G401 (cell line): ENCODE data around the gene KCNK17. TPM values are rescaled to one million over a fixed set of nuclear protein-coding genes. Genes with fewer than 3 reads are reported as not detected.
A peak's percentile ranks its signal among the peaks of the same experiment; 100 is the strongest.
"Not testable (repeated sequence)": the region's sequence is repeated elsewhere in the genome, so short reads cannot be mapped to it uniquely, and the experiment has no call there.

Experiments
- DNase-seq: peaks from one replicate; pipeline ENCODE4 v3.0.0-alpha.2; 2015; ENCODE audit warnings: low spot score
- in situ Hi-C: cut with HindIII; loops from 2 replicates; pipeline ENCODE4 v1.10.0; 2016; ENCODE audit warnings: low sequenced_read_pairs, mixed read lengths
- total RNA-seq: library from RNA; depleted of rRNA; stranded (reverse); fragments of >200 nt; shearing (Covaris generic); gene quantifications from 2 replicates; pipeline ENCODE4 v1.2.3, GENCODE V29; 2014

KCNK17 gene
- total RNA-seq, 1 experiment from 2014 or later: not detected

DNA sequence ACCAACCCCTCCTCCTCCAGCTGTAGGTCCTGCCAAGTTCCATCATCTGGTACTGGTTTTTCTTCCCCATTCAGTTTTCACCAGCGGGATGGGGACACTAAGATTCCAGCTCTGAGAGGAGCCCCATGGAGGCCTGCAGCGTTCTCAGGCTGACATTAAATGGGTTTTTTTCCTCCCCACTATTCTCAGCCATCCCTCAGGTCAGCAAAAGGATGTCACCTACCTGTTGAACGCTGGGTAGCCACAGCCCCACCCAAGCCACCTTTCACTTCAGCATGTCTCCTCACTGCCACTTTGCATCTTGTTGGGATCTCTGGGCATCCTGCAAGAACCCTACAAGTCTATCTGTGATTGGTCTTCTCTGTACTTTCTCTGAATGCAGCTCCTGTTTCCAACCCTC is 6.8 kb downstream of the KCNK17 start:
- no peak for DNase-seq
- in situ Hi-C loops: no loop called here

DNA sequence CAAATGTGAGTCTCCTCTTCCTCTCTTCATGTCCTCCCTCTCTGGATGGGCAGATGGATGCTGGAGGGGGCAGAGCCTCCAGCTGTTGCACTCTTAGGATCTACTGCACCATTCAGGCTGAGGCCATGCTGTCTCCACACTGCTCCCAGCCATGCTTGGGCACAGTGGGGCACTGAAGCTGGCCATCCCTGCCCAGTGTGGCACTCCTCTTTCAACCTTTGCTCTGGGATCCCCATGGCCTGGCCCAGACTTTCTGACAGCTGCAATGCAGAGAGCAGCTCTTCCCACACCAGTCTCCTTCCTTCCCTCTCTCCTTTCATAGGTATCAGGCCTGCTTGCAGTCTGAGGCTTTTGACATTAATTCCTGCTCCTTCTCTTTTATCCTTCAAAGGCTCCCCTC is 9.3 kb downstream of the KCNK17 start:
- no peak for DNase-seq
- in situ Hi-C loops: no loop called here

DNA sequence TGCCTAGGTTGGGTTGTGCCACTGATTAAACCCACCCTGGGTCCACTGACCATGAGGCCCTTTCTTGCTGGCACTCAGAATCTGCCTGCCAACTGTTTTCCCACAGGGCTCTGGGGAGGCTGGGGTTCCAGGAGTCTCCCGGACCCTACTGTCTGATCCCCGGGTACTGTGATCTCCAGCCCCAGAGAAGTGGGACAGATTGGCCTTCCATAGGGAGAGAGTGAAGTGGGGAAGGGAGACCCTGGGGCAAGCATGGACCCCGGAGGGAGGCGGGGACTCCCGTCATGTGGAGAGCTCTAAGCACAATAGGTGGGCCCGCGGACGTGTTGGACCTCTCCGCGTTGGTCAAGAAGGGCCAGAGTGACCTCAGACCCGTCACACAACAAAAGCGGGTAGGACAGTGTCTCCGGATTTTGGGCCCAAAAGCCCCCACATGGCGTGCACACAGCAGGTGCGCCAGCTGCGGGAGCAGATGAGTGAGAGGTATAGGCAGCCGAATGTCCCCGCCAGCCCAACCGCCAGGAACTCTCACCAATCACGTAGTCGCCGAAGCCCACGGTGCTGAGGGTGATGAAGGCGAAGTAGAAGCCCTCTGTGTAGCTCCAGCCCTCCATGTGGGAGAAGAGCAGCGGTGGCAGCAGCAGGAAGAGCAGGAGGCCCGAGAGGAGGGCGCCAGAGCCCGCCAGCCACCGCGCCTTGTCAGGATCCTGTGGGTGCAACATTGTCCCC is 10.6 kb downstream of the KCNK17 start:
- in situ Hi-C loops: no loop called here
- no peak for DNase-seq

GRCh38 chr6:39302669-39303424 is 11.4 kb downstream of the KCNK17 start:
- DNase-seq: peak; percentile 25
- in situ Hi-C loops: no loop called here

- in situ Hi-C loops: no loop called here
These were observed 12.2 kb downstream of the KCNK17 start for GRCh38 chr6:39302011-39302410.

GRCh38 chr6:39301606-39302005 is 12.6 kb downstream of the KCNK17 start:
- in situ Hi-C loops: no loop called here
- no peak for DNase-seq

More at GRCh38 chr6:39302011-39302410, 12.2 kb downstream of the KCNK17 start:
- no peak for DNase-seq

DNA sequence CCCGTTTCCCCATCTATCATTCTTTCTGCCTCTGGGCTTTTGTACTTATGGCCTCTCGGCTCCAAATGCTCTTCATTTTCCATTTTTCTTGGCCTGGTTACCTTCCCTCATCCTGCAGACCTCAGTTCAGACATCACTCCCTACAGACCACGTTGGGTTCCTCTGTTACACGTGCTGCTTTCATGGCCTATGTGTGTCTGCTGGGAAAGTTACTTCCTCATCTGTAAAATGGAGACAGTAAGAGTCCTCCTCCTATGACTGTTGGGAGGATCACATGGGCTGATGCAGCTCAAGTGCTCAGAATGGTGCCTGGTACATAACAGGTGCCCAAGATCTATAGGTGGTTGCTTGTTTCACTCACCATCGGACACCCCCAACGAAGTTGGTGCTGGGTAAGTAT is 13.5 kb downstream of the KCNK17 start:
- in situ Hi-C loops: no loop called here
- DNase-seq: no peak

DNA sequence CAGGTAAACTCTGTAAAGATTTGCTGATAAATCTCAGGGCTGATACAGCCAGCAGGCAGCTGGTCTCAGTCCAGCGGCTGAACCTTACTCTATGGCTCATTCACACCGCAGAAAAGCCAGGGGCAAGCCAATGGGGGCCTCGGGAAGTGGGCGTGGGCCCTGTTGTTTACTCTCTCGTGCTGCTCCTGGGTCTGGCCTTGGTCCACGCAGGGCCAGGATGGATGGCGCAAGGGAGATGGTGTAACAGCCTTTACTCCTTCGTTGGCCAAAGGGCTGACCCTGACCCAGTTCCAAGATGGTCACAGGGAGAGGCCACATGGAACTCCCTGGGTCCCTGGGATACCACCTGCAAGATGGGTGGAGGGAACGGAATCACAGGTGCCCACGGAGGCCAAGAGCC is 16.2 kb downstream of the KCNK17 start:
- no peak for DNase-seq
- in situ Hi-C loops: no loop called here

DNA sequence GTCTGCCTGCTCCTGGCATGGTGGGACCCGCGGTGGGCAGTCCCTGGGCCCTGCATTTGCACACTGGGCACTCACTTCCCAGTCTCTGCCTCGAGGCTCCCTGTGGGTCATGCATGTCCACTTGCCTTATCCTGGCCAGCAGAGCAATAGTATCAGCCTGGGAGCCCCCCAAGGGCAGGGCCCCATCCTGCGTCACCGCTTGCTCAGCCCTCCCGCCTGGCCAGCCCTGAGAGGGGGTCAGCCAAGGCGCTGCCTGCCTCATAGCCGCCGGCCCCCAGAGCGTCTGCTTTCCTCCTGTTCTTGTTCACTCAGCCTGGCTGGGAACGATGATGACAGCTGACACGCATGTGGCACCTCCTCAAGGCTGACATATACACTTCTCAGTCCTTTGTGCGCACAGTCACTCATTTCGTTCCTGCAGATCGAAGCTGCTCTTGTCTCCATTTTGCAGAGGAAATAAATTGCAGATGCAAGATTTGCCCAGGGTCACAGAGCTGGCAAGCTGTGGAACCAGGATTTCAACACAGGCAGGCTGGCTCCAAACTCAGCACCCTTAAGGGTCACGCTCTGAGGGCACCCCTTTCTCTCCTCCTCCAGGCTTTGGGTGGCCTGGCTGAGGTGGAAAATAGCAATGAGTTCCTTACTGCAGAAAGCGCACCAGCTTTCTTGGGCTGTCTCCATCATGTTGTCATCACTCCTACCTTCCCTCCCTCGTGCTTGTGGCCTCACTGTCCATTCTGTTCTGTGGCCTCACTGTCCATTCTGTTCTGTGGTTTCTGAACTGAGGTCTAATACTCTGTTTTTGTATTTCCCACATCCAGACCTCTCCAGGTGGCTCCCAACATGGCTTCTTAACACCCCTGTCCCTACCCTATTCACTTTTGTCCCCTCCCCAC is 17.2 kb downstream of the KCNK17 start:
- no peak for DNase-seq
- in situ Hi-C loops: no loop called here

DNA sequence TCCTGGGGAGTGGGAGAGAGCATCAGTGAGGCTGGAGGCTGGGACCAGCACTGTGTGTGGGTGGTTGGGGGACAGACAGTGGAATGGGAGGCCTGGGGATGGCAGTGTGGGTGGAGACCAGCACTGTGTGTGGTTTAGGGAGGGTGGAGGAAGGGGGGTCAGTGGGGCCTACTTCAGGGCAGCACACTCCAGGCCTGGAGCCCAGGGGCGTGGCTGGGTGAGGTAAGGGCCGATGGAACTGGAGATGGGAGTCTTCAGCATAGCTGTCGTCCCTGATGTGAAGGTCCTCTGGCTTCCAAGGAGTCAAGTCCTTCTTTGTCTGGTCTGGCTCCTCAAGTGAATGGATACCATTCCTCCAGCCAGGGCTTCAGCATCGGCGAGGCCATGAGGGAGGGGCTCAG is 18.6 kb downstream of the KCNK17 start:
- in situ Hi-C loops: no loop called here
- no peak for DNase-seq

DNA sequence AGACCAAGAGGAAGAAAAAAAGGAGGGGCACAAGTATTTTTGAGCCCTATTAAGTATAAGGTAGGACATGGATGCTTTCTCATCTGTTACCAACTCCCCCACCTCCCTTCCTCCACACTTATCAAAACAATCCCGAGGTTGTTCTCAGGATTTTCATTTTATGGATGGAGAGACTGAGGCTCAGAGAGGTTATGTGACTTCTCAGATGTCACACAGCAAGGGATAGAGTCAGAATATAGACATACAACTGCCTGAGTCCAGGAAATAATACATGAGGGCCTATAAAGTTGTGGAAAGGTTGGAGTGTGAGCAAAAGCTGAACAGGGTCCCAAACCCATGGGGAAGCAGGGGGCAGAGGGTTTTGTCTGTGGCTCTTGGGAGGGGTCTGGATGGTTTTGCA is 19.3 kb downstream of the KCNK17 start:
- in situ Hi-C loops: no loop called here
- DNase-seq: no peak

DNA sequence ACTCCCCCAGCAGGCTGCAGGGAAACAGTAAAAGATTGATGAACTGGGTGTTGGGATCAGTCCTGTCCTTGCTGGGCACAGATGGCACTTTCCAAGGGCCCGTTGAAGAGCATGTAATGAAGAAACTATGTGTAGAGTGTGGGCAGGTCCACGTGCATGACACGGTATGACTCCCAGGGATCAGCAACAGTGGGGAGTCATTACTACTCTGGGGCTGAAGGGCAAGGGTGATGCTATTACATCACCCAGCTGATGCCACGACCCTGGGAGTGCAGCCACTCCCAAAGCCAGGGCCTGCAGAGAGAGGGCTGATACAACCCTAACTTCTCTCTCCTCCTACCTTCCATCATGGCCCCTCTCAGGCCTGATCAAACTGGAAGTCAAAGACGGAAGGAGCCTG is 20.1 kb downstream of the KCNK17 start:
- no peak for DNase-seq
- in situ Hi-C loops: no loop called here

GRCh38 chr6:39292637-39293036 is 21.6 kb downstream of the KCNK17 start:
- in situ Hi-C loops: no loop called here
- DNase-seq: no peak

GRCh38 chr6:39289490-39289889 is 24.7 kb downstream of the KCNK17 start:
- in situ Hi-C loops: no loop called here
- no peak for DNase-seq

DNA sequence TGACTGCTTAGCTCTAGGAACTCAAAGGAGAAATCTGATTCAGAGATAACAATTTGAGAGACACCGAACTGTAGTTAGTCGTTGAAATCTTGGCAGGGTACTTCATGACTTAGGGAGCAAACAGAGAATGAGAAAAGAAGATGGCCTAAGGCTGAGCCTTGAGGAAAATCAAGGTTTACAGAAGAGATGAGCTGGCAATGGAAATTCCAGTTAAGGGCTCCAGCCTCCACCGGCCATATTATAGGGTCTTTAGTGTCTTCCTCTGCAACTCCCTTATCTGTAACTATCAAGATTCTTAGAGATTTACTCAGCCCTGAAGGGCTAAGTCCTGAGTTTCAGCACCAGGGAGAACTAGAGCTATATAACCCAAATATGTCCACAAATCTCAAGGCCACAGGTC is 26.6 kb downstream of the KCNK17 start:
- in situ Hi-C loops: no loop called here
- no peak for DNase-seq

- in situ Hi-C loops, DNase-seq: not testable (repeated sequence)
These were observed 27.6 kb downstream of the KCNK17 start for GRCh38 chr6:39286596-39286995.

DNA sequence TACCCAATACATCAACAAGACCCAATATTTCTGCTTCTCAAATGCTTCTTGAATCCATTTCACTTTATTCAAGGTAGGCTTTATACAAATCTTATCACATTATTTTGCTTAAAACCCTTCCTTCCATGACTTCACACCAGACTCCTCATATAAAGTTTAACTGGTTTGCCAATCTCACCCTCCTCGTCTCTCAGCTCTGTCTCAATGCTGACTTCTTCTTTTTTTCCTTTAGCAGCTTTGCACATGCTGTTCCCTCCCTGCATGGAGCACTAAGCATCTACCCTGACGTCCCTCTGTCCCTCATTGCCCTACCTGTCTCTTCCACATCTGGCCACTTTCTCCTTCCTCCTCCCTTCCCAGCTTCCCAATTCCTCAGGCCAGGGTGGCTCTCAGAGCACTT is 31.4 kb downstream of the KCNK17 start:
- no peak for DNase-seq
- in situ Hi-C loops: no loop called here

DNA sequence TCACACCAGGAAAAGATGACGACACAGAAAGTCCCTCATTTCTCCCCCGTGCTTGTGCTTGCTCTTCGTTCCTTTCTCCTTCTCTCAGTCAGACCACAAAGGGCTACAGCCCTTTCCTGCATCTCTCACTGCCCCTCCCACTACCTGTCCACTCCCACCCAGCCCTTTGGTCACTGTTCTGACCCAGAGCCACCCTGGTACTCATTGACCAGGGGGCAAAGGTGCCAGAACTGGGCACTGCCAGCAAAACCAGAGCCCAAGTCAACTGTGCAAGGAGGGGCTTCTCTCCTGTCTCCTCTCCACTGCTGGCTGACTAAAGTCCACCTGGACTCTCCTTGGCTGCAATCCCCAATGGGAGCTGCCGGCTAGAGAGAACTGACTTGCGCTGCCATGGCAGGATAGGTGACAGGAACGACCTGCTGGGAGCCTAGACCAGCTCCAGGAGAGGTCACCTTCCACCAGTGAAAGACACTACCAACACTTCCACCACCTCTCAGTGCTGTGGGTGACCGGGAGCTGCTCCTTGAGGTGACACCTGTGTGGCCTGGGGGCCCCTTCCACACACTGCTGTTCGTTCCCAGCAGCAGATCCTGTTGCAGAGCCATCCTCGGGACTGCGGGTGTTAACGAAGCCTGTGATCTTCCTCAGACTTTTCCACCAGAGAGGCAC is 32.8 kb downstream of the KCNK17 start:
- in situ Hi-C loops: no loop called here

DNA sequence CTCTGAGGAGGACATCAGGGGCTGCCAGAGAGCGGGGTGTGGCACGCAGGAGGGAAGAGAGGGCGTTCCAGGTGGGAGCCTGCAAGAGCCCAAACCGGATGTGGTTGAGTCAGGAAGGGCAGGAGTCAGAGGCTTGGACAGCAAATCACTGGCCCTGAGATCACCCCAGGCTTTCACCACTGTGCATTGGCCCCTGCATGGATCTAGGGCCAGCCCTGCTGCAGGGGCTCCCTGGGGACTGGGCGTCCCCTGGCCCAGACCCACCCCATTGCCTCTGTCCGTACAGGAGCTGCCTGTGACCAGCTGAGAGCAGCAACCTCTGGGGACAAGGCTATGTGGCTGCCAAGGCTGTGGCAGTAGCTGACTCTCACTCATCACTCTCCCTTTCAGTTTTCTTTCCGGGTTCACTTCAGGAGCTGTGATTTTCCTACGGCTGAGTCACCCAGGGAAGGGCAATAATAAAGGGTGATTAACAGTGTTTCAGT is 33.9 kb downstream of the KCNK17 start:
- in situ Hi-C loops: no loop called here
- DNase-seq: no peak

More for the DNA sequence above, 32.8 kb downstream of the KCNK17 start:
- no peak for DNase-seq
